Measurements from ENCODE around the gene VWA5B1. TPM values are rescaled to one million over a fixed set of nuclear protein-coding genes. Genes with fewer than 3 reads are reported as not detected.

The VWA5B1 gene
- total and polyA plus RNA-seq, 2 of the 8 experiments (the other 6 are each of a cell fraction or from before 2014, with no cell fraction given): 0.54 to 2.3 TPM

DNA sequence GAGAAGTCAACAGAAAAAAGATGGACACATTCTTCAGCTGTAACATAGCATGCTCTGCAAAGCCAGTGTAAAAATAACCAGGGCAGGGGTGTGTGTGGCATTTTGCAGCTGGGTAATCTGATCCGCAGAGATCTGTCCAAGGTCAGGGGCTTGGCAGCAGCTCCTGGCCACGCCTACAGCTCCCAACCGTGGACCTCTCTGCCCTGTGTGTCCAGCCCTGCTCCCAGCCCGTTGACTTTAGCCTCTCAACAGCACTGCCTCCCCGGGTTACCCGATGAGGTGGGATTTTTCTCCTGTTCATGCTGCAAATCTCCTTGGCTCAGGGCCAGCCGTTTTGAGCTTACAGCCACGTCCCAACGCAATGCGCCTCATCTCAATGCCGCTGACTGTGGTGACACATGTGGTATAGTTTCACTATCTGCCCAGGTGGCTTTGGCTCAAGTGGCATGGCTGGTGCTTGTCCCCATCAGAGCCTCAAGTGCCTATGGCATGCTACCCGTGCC, 68.1 kb downstream of the VWA5B1 start (continued):
- TF ChIP-seq CHD1 (IDR thresholded peaks at IDR 0.05; ENCODE audit: low read depth, low read length) (no peak), KDM4A (IDR thresholded peaks at IDR 0.05; ENCODE audit: low read depth, low read length, severe bottlenecking) (no peak), BCL11A (IDR thresholded peaks at IDR 0.05; ENCODE audit: low read depth in 2 of 2, low read length in 2 of 2) (no peak), SIRT6 (IDR thresholded peaks at IDR 0.05; ENCODE audit: low read length) (no peak)
- TF ChIP-seq, protein P1, sequence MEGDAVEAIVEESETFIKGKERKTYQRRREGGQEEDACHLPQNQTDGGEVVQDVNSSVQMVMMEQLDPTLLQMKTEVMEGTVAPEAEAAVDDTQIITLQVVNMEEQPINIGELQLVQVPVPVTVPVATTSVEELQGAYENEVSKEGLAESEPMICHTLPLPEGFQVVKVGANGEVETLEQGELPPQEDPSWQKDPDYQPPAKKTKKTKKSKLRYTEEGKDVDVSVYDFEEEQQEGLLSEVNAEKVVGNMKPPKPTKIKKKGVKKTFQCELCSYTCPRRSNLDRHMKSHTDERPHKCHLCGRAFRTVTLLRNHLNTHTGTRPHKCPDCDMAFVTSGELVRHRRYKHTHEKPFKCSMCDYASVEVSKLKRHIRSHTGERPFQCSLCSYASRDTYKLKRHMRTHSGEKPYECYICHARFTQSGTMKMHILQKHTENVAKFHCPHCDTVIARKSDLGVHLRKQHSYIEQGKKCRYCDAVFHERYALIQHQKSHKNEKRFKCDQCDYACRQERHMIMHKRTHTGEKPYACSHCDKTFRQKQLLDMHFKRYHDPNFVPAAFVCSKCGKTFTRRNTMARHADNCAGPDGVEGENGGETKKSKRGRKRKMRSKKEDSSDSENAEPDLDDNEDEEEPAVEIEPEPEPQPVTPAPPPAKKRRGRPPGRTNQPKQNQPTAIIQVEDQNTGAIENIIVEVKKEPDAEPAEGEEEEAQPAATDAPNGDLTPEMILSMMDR (IDR thresholded peaks at IDR 0.05; ENCODE audit: control extremely low read depth in 1 of 3, insufficient read depth in 1 of 3, low read depth in 1 of 3, low read length in 3 of 3): no peak
- TF ChIP-seq, protein P2, sequence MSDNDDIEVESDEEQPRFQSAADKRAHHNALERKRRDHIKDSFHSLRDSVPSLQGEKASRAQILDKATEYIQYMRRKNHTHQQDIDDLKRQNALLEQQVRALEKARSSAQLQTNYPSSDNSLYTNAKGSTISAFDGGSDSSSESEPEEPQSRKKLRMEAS (IDR thresholded peaks at IDR 0.05): no peak

Data from H1 (cell line).